HG03354 (cell line): ENCODE measurements around the gene TMEM131.
"Not testable (repeated sequence)": the region's sequence is repeated elsewhere in the genome, so short reads cannot be mapped to it uniquely, and the experiment has no call there.

Source experiments
- ATAC-seq: cut with Tn5 transposase; IDR thresholded peaks from one replicate; pipeline ENCODE4 v1.9.1; 2021; ENCODE audit warnings: mild to moderate bottlenecking; ENCODE audit not compliant: unreplicated experiment, poor library complexity, severe bottlenecking

Gene TMEM131

DNA sequence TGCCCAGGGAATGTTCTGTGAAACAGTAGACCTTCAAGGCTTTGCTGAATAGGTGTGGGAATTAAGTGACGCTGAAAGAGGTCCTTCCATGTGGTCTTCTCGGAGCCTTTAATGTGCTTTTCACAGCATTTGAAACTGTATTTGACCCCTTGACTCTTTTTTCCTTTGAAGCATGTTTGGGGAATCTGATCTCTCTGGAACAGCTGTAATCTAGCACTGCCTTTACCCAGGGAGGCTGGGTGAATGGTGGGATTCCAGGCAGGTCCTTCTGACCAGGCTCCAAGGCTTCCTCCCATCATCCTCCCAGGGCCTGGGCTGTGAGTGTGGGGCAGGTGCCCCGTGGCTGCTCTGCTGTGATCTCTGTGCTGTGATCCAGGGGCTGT, 278.1 kb downstream of the TMEM131 start:
- ATAC-seq = no peak

DNA sequence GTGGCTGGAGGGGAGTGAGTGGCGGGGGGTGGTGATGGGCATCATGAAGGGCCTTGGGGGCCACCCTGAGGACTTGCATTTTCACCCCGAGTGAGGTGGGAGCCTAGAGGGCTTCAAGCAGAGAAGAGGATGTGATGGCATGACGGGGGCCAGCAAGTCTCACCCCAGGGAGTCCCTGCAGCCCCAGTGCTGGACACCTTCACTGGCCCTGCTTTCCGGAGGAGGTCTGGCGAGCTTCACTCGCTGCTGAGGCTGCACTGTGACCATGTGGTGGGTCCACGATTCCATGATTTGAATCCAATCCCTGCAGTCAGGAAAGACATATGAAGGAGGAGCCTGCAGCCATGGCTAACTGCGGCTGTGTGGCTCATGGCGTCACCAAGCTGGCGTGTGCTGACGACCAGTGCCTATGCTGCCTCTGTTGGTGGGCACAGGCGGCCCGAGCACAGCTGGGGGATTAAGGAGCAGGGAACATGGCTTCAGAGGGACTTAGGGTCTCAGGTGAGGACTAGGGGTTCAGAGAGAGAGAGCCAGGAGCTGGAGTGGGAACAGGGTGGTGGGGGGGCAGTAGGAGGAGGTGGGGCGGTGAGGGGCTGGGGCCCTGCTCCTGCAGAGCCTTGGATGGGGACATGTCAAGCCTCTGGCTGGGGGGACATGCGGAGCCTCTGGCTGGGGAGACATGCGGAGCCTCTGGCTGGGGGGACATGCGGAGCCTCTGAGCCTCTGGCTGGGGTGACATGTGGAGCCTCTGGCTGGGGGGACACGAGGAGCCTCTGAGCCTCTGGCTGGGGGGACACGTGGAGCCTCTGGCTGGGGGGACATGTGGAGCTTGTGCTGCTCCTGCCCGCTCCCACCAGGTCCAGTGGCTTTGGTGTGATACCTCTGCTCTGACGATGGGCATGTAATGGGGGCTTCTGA, 278.8 kb downstream of the TMEM131 start:
- ATAC-seq = no peak

DNA sequence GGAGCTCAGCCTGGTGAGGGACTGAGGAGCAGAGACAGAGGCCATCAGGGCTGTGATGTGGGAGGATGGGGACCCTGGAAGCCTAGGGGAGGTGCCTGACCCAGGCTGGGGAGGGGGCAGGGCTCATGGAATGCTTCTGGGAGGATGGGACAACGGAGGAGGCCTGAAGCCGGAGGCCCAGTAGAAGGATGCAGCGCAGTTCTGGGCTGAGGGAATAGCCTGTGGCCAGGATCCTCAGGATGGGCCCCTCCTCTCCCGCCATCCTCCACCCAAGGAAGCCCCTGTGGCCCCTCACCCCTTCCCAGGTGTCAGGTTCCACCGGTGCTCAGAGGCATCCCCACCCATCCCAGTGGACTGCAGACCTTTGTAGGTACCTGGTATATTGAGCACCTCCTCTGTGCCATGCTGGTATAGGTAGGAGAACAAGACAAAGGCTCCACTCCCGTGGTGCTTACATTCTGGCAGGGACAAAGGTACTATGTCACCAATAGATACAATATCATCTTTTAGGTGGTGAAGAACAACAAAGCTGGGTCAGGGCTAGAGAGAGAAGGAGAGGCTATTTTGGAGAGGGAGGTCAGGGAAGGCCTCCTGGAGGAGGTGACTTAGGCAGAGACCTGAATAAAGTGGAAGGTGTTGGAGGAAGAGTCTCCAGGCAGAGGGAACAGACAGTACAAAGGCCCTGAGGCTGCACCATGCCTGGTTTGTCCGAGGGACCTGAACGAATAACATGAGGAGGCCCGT, 279.6 kb downstream of the TMEM131 start:
- ATAC-seq = no peak

DNA sequence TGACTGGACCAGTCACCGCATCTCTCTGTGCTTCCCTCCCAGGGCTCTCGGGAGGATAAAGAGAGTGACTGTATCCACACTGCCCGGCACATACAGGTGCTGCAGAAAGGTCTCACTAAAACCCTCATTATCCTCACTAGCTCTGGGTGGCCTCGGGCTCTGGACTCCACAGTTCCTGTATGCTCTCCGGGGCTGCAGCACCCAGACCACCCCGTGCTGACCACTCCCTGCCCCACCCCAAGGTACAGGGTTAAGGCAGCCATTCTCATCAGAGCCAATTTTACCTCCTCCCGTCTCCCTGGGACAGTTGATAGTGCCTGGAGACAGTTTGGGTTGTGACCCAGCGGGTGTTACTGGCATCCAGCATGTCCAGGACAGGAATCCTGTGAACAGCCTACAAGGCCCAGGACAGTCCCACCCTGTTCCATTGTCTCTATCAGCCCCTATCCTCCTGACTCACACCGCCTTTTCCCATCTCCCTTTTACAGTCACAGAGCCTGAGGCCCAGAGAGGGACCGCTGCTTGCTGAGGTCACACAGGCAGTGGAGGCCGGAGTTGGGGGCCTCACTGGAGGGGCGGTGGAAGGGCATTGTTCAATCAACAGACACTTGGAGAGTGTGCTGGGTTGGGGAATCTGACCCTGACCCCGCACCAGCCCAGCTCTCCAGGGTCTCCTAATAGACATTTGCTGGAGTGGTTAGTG, 280.6 kb downstream of the TMEM131 start:
- no peak for ATAC-seq

DNA sequence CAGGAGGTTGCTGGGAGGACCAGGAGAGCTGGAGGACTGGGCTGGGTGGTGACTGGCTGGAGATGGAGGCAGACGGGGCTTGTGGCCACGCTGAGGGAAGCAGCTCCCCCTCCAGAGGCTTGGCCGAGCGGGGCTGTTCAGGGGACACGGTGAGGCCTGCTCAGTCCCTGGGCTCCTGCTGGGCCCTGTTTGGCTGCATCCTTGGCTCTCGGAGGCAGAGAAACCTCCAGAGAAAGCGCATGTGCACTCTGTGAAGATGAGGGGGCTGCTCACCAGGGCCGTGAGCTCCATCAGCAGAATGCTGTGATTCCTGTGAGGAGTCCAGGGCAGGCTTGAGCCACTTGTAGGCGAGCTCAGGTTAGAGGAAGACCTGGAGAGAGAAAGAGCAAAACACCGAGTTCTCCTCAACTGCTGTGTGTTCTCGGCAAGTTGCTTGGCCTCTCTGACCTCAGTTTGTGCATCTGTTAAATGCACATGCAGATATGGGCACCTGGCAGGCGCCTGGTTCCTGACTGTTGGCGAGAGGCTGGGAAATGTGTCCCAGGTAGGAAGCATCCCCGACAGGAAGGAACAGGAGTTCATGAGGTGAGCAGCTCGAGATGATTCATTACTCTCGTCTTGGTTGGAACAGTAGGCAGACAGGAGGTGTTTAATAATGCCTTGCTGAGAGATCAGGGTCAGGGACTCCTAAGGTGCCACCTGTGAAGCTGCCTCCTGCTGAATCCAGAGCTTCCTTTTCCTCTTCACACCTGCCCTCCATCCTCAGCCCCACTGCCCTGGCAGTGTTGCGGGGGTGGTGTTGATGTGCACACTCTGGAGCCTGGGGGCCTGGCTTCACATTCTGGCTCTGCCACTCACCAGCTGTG, 281.4 kb downstream of the TMEM131 start:
- no peak for ATAC-seq

DNA sequence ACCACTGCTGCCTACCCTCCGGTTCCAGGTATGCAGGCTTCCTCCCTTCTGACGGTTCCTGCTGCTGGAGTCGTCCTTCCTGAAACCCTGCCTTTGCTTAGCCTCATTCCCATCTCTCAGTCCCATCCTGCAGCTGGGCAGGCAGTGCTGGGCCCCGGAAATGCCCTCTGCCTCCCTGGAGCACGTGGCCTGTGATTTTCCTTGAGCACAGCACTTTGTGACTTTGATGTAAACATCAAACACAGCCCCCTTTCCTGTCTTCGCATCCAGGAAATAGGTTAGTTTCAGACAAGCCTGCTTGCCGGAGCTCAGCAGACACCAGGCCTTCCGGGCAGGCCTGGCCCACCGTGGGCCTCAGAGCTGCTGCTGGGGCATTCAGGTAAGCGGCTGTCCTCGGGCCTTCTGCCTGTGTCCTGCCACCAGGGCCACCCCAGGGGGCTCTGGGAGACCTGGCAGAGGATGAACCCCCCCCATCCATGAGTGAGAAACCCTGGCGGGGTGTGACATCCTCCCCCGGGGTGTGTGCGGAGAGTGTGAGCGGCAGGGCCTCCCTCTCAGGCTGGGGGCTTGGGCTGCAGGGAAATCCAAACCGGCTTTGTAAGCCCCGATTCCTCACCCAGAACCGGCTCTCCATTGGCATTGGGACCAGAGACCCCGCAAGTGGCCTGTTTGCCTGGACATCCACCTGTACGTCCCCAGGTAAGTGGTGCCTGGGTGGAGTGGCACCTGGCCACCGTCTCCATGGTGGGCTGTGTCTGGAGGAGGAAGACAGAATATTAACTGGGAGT, 282.3 kb downstream of the TMEM131 start, which contains the start of gene ZAP70:
Gene ZAP70 (plus strand): TSS at position 281 of the 788 bp plus-strand sequence. CDS start 10,461 bp downstream, outside the sequence.
- ATAC-seq = peak; percentile 49

DNA sequence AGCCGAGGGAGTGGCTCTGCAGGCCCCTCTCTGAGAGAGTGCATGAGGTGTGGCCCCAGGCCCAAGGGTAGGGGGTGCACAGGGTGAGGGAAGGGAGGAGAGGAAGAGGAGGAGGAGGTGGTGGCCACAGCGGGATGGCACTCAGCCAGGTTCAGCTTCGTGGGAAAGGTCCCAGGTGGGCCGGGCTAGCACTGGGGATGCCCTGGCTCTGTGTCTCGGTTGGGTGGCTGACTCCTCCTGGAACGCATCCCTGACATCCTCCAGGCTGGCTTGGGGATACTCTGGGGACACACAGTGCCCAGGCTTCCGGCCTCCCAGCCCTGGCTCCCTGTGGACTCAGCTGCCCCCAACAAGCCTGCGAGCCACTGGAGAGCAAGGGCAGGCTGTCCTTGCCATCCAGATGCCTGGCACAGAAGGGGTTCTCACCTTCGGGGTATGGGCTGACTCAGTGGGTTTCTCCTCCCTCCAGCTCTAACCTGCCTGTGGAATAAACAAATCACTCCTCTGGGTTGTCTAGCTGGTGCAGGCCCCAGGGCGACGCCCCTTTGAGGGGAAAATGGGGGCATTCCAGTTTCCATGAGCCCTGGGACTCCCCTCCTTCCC, 283.0 kb downstream of the TMEM131 start:
- no peak for ATAC-seq

DNA sequence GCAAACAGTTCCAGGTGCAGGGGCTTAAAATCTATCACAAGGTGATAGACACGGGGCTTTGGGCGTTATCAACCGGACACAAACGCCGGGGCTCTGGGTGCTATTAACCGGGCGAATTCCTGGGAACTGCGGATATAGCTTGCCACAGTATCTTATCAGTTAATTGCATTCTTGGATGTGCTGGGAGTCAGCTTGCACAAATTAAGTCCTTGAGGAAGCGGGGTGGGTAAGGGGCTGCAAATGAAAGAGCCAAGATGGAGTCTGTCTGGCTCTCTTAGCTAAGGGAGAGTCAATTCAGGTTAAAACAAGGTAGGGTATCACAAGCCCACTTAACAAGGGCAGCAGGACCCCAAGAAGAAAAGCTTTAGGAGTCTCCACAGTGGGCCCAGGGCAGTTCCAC, 283.6 kb downstream of the TMEM131 start:
- not testable (repeated sequence) for ATAC-seq

DNA sequence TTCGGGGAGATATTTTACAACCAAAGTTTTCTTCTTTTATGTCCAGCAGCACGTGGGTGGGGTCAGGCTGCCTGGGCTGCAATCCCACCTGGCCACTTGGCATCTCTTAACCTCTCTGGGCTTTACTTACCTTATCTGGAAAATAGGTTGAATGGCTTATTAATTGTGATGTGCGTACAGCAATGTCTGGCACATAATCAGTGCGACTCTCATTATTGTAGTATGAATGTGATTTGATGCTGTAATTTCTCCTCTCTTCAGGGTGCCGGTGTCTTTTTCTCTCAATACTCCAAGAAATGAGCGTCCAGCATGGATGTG, 284.4 kb downstream of the TMEM131 start:
- no peak for ATAC-seq

DNA sequence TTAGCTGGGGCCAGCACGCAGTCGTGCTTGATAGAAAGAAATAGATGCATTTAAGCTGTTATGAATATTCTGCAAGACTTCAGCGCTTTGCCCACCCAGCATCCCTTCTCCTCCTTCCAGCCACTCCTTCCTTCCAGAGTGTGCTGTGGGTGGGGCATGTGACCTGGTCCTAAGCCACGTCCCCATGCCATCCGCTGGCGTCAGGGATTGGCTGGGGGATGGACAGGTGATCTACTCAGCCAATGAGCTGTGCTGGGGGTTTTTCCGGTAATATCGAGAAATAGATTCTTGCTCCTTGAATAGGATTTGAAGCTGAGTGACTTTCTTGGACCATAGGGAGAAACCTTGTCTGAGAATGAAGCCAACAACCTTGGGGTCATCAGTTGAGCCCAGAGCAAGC, 287.1 kb downstream of the TMEM131 start:
- no peak for ATAC-seq

DNA sequence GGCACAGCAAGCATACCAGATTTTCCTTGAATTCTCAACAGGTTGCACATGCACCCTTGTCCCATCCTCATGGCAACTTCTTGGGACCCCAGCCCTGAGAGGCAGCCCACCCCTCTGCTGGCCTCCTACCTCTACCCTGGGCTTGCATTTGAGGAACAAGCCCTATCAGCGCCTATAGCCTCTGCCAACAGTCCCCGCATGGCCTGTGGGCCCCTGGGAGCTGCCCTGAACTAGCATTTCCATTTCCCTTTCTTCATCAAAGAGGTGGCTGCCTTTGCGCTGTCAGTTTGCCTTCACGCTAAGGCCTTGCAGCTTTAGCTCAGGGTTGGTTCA, 287.7 kb downstream of the TMEM131 start:
- ATAC-seq = no peak

DNA sequence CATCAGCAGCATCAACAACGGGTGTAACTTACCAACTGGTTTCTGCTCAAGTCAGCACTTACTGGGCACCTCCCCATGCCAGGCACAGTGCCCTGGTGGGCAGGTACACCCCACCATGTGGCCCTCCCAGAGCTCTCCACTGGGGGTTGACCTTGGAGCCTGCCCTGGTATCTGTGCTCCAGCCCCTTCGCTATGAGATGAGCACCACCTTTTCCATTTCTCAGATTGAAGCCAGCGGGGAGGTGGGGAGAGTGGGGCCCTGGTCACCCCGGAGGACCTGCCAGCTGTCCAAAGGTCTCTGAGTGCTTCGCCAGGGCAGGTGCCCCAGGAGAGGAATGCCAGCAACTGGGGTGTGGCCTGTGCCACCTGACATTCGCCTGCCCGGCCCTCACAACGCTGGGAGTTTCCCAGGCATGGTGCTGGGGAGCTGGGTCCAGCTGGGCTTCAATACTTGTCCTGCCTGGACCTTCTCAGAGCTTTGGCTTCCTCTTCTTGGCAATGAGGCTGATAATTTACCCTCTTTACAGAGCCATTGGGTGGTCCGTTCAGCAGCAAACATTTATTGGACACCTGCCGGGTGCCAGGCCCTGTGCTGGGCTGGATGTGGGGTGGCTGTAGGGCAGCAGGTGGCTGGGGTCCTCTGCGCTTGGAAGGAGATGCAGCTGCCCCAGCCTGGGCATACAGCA, 288.2 kb downstream of the TMEM131 start:
- no peak for ATAC-seq

DNA sequence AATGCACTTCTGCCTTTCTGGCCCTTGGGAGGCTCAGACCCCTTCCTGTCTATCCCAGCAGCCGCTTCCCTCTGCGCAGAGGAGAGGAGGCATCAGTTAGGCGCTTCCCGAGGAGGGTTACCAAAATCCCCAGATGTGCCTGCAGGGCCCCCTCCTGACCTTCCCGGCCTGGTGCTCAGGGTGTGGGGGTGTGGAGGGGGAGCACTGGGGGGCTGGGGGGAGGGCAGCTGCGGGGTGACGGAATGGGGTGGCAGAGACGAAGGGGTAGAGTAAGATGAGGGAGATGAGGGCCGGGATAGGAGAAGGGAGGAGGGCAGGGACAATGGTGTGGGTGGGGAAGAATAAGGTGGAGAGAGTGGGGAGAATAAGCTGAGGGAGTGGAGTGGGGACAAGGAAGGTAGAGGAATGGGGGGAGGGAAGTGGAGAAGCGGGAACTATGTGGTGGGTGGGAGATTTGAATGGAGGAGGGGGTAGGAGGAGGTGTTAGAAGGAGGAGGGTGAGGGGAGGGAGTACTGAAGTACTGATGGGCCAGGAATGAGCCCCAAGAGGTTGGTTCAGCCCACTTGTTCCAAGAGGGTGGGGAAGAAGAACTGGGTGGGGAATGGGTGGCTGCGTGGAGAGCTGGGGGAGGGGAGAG, 288.9 kb downstream of the TMEM131 start:
- no peak for ATAC-seq
